Upper lobe of left lung (tissue), 6 donors: ENCODE measurements around the gene JUP. TPM values are rescaled to one million over a fixed set of nuclear protein-coding genes. Genes with fewer than 3 reads are reported as not detected.

Source experiments
- ATAC-seq, 2 donors: fragments of 200-7000 bp; cut with Tn5 transposase; one replicate each; pipeline ENCODE4 v1.9.1; 2022; ENCODE audit warnings: mild to moderate bottlenecking in 2 of 2, moderate library complexity in 2 of 2; ENCODE audit not compliant: low FRiP score in 2 of 2
- DNase-seq, 2 donors: peaks; one replicate each; pipeline ENCODE4 v3.0.0-alpha.2; 2019 to 2020
- H3K27ac ChIP-seq, 4 donors: fragments of 200-600 bp; sonication (generic); one replicate each; pipeline ENCODE4 v1.5.1; 2016 to 2019
- H3K27me3 ChIP-seq, 4 donors: fragments of 200-600 bp; sonication (generic); one replicate each; pipeline ENCODE4 v1.5.1; 2017 to 2019
- H3K36me3 ChIP-seq, 4 donors: fragments of 200-600 bp; sonication (generic); one replicate each; pipeline ENCODE4 v1.5.1; 2016 to 2019
- H3K4me1 ChIP-seq, 4 donors: fragments of 200-600 bp; sonication (generic); one replicate each; pipeline ENCODE4 v1.5.1; 2018 to 2019
- H3K4me3 ChIP-seq, 4 donors: fragments of 200-600 bp; sonication (generic); one replicate each; pipeline ENCODE4 v1.5.1; 2017 to 2019; ENCODE audit warnings: mild to moderate bottlenecking in 2 of 4, moderate library complexity in 1 of 4
- H3K9me3 ChIP-seq, 4 donors: fragments of 200-600 bp; sonication (generic); one replicate each; pipeline ENCODE4 v1.5.1; 2018 to 2019
- CTCF ChIP-seq, 6 experiments: fragments of 450-650 bp in 4 of 6; fragments of 200-600 bp in 2 of 6; sonication (generic) in 2 of 6; IDR thresholded peaks; one replicate each; pipeline ENCODE4 v1.5.1; 2016 to 2019; ENCODE audit warnings: antibody characterized with exemption in 6 of 6
- EP300 ChIP-seq, 4 donors: sonication (generic); formaldehyde crosslinking; IDR thresholded peaks; one replicate each; pipeline ENCODE4 v1.5.1; 2017; ENCODE audit warnings: antibody characterized with exemption in 4 of 4, control low read depth in 2 of 4
- POLR2A ChIP-seq, 4 donors: fragments of 450-650 bp; IDR thresholded peaks; one replicate each; pipeline ENCODE4 v1.5.1; 2016 to 2017; ENCODE audit warnings: antibody characterized with exemption in 4 of 4, mild to moderate bottlenecking in 2 of 4
- POLR2AphosphoS5 ChIP-seq, 2 donors: sonication (generic); formaldehyde crosslinking; IDR thresholded peaks; one replicate each; pipeline ENCODE4 v1.5.1; 2017; ENCODE audit warnings: antibody characterized with exemption in 2 of 2
- WGBS, 2 donors: methylation state at CpG; one replicate each; pipeline ENCODE4 v1.1.5; 2017 to 2018; 5-methylcytosine and 5-hydroxymethylcytosine counted together
- total RNA-seq, 6 donors: library from RNA; depleted of rRNA in 4 of 6; stranded (reverse); fragments of >200 nt in 4 of 6; gene quantifications; one replicate each; pipeline versions ENCODE4 v1.1.0 to v1.2.1, GENCODE V29; 2016 to 2021
- donor health status: DM: no; HTN: no; CAD: no; lungs with moderate emphysema.
- donor health status: DM: no; HTN: yes; CAD: no; lungs with severe emphysema.

JUP gene
- total RNA-seq, 6 donors from 2014 or later, result 120 to 241 (median 143) TPM

GRCh38 chr17:41754066-41754465 is 32.4 kb downstream of the JUP start:
- TF ChIP-seq POLR2AphosphoS5 (IDR thresholded peaks at IDR 0.05), result no peak
- DNase-seq (no peak), ATAC-seq (no peak)
- H3K4me1 ChIP-seq, result no peaks in the 10 kb centered on the region
- no peak overlapping the region for H3K27ac ChIP-seq
- H3K4me3 ChIP-seq, result no peak overlapping the region
- WGBS, 2 donors, result 89 to 91% methylated on average over 11 to 12 of the region's 12 CpGs
- no peaks in the 10 kb centered on the region for H3K27me3 ChIP-seq
- peaks cover 13 to 50% (median 44%) of the 10 kb centered on the region in 4 donors for H3K36me3 ChIP-seq
- H3K9me3 ChIP-seq, result no peaks in the 10 kb centered on the region

GRCh38 chr17:41751288-41751687 is 35.2 kb downstream of the JUP start:
- no peak for DNase-seq
- TF ChIP-seq POLR2AphosphoS5 (IDR thresholded peaks at IDR 0.05) (no peak), CTCF (IDR thresholded peaks at IDR 0.05) (no peak), EP300 (IDR thresholded peaks at IDR 0.05) (no peak), POLR2A (IDR thresholded peaks at IDR 0.05) (no peak)
- Histone ChIP-seq H3K27ac (no peak overlapping the region), H3K9me3 (no peaks in the 10 kb centered on the region), H3K36me3 (peaks cover 7 to 25% (median 19%) of the 10 kb centered on the region in 4 donors), H3K4me1 (no peaks in the 10 kb centered on the region), H3K4me3 (no peak overlapping the region), H3K27me3 (no peaks in the 10 kb centered on the region)
- no peak for ATAC-seq
- 59 to 94% methylated on average over 3 of the region's 3 CpGs for WGBS, 2 donors

GRCh38 chr17:41750862-41751261 is 35.6 kb downstream of the JUP start:
- no peaks in the 10 kb centered on the region for H3K9me3 ChIP-seq
- no peaks in the 10 kb centered on the region for H3K27me3 ChIP-seq
- H3K4me3 ChIP-seq, result no peak overlapping the region
- ATAC-seq (no peak), DNase-seq (no peak)
- WGBS, 2 donors, result 90 to 96% methylated on average over 4 of the region's 4 CpGs
- H3K4me1 ChIP-seq, result no peaks in the 10 kb centered on the region
- peaks cover 4 to 21% (median 15%) of the 10 kb centered on the region in 4 donors for H3K36me3 ChIP-seq
- H3K27ac ChIP-seq, result no peak overlapping the region
- TF ChIP-seq CTCF (IDR thresholded peaks at IDR 0.05), result no peak
- no peak for TF ChIP-seq POLR2A (IDR thresholded peaks at IDR 0.05)
- no peak for TF ChIP-seq EP300 (IDR thresholded peaks at IDR 0.05)
- no peak for TF ChIP-seq POLR2AphosphoS5 (IDR thresholded peaks at IDR 0.05)

GRCh38 chr17:41748275-41748674 is 38.2 kb downstream of the JUP start:
- no peak overlapping the region for H3K4me3 ChIP-seq
- DNase-seq, result no peak
- no peaks in the 10 kb centered on the region for H3K9me3 ChIP-seq
- no peak for TF ChIP-seq EP300 (IDR thresholded peaks at IDR 0.05)
- H3K4me1 ChIP-seq, result no peaks in the 10 kb centered on the region
- H3K27me3 ChIP-seq, result no peaks in the 10 kb centered on the region
- ATAC-seq, result no peak
- no peaks in the 10 kb centered on the region for H3K36me3 ChIP-seq
- 86 to 96% methylated on average over 6 of the region's 6 CpGs for WGBS, 2 donors
- H3K27ac ChIP-seq, result no peak overlapping the region

- Histone ChIP-seq H3K27me3 (peaks cover 0 to 6% (median 1%) of the 10 kb centered on the region in 4 donors), H3K36me3 (no peaks in the 10 kb centered on the region), H3K4me1 (peaks cover 0 to 10% (median 2%) of the 10 kb centered on the region in 4 donors), H3K4me3 (no peak overlapping the region), H3K9me3 (no peaks in the 10 kb centered on the region), H3K27ac (no peak overlapping the region)
- no peak for TF ChIP-seq POLR2AphosphoS5 (IDR thresholded peaks at IDR 0.05)
- no peak for TF ChIP-seq EP300 (IDR thresholded peaks at IDR 0.05)
- no peak for TF ChIP-seq POLR2A (IDR thresholded peaks at IDR 0.05)
- no peak for TF ChIP-seq CTCF (IDR thresholded peaks at IDR 0.05)
- ATAC-seq (no peak), DNase-seq (no peak)
- 63 to 75% methylated on average over 9 of the region's 9 CpGs for WGBS, 2 donors
Observed at GRCh38 chr17:41741709-41742108, 44.8 kb downstream of the JUP start.

GRCh38 chr17:41740506-41740905 is 46.0 kb downstream of the JUP start:
- DNase-seq (no peak), ATAC-seq (no peak)
- TF ChIP-seq POLR2A (IDR thresholded peaks at IDR 0.05) (no peak), POLR2AphosphoS5 (IDR thresholded peaks at IDR 0.05) (no peak), CTCF (IDR thresholded peaks at IDR 0.05) (no peak), EP300 (IDR thresholded peaks at IDR 0.05) (no peak)
- Histone ChIP-seq H3K27me3 (peaks cover 0 to 6% (median 3%) of the 10 kb centered on the region in 4 donors), H3K9me3 (no peaks in the 10 kb centered on the region), H3K36me3 (no peaks in the 10 kb centered on the region), H3K4me1 (peaks cover 0 to 10% (median 2%) of the 10 kb centered on the region in 4 donors), H3K4me3 (no peak overlapping the region), H3K27ac (no peak overlapping the region)
- WGBS, 2 donors, result 90 to 93% methylated on average over 5 of the region's 5 CpGs
